ENCODE results near the gene MYCBP2.

GRCh38 chr13:77316430-77316829, 10.5 kb downstream of the MYCBP2 start:
- TF ChIP-seq CTCF (conservative IDR thresholded peaks at IDR 0.05) (no peak), EZH2 (IDR thresholded peaks at IDR 0.05; ENCODE audit: low read depth) (no peak)
